GM18951 (cell line): ENCODE measurements around the gene CASP4.
"Not testable (repeated sequence)": the region's sequence is repeated elsewhere in the genome, so short reads cannot be mapped to it uniquely, and the experiment has no call there.

ENCODE experiments used
- POLR2A ChIP-seq: IDR thresholded peaks from 4 replicates; pipeline ENCODE4 v1.6.1; 2011; ENCODE audit warnings: mild to moderate bottlenecking; ENCODE audit not compliant: insufficient read length, insufficient read depth; ENCODE audit errors: extremely low read depth
- in situ Hi-C: fragments of 300-500 bp; cut with MboI; formaldehyde crosslinking; loops from one replicate; pipeline ENCODE4 v1.12.0; 2022; ENCODE audit warnings: low sequenced_read_pairs, mixed read lengths, inconsistent platforms; ENCODE audit not compliant: unreplicated experiment

Gene CASP4

GRCh38 chr11:104968355-104968855, at the start of gene CASP4:
TSS of gene CASP4 (minus strand) at chr11:104968574. CDS start at chr11:104968525, 49 bp downstream.
- in situ Hi-C loops: no loop called here
- peak; percentile 19 for TF ChIP-seq POLR2A

- no peak for TF ChIP-seq POLR2A
These were observed 39.1 kb upstream of the CASP4 start for GRCh38 chr11:105007463-105007862.

GRCh38 chr11:105005451-105005845, 37.1 kb upstream of the CASP4 start:
- in situ Hi-C loops: no loop called here
- no peak for TF ChIP-seq POLR2A

More at GRCh38 chr11:105007463-105007862, 39.1 kb upstream of the CASP4 start:
- in situ Hi-C loops: no loop called here

GRCh38 chr11:105004021-105004420, 35.6 kb upstream of the CASP4 start:
- in situ Hi-C loops: no loop called here
- no peak for TF ChIP-seq POLR2A

GRCh38 chr11:105003151-105003550, 34.8 kb upstream of the CASP4 start:
- in situ Hi-C loops: no loop called here
- no peak for TF ChIP-seq POLR2A

- in situ Hi-C loops: no loop called here
- TF ChIP-seq POLR2A: no peak
These were observed 32.4 kb upstream of the CASP4 start for GRCh38 chr11:105000797-105001196.

- in situ Hi-C loops: no loop called here
- no peak for TF ChIP-seq POLR2A
These were observed 31.8 kb upstream of the CASP4 start for GRCh38 chr11:105000167-105000566.

GRCh38 chr11:104999721-105000120, 31.3 kb upstream of the CASP4 start:
- TF ChIP-seq POLR2A: no peak
- in situ Hi-C loops: no loop called here

- TF ChIP-seq POLR2A: no peak
- in situ Hi-C loops: no loop called here
These were observed 28.9 kb upstream of the CASP4 start for GRCh38 chr11:104997288-104997687.

GRCh38 chr11:104995001-104995408, 26.6 kb upstream of the CASP4 start:
- in situ Hi-C loops: no loop called here
- TF ChIP-seq POLR2A: no peak

- in situ Hi-C loops: no loop called here
- no peak for TF ChIP-seq POLR2A
These were observed 24.4 kb upstream of the CASP4 start for GRCh38 chr11:104992781-104993180.

- in situ Hi-C loops: no loop called here
- no peak for TF ChIP-seq POLR2A
These were observed 23.6 kb upstream of the CASP4 start for GRCh38 chr11:104991994-104992393.

- no peak for TF ChIP-seq POLR2A
- in situ Hi-C loops: no loop called here
These were observed 16.4 kb upstream of the CASP4 start for GRCh38 chr11:104984808-104985207.

GRCh38 chr11:104979839-104980238, 11.5 kb upstream of the CASP4 start:
- in situ Hi-C loops: no loop called here
- TF ChIP-seq POLR2A: no peak

- in situ Hi-C loops: no loop called here
- no peak for TF ChIP-seq POLR2A
These were observed 5.2 kb upstream of the CASP4 start for GRCh38 chr11:104973616-104974015.

GRCh38 chr11:104972924-104973323, 4.5 kb upstream of the CASP4 start:
- in situ Hi-C loops: not testable (repeated sequence)

- no peak for TF ChIP-seq POLR2A
- in situ Hi-C loops: no loop called here
These were observed 2.4 kb upstream of the CASP4 start for GRCh38 chr11:104970756-104971155.
